Measurements from ENCODE around the gene KCNN4.
"Not testable (repeated sequence)": the region's sequence is repeated elsewhere in the genome, so short reads cannot be mapped to it uniquely, and the experiment has no call there.

The KCNN4 gene

GRCh38 chr19:43780706-43781525 is at the start of gene KCNN4:
TSS of gene KCNN4 (minus strand) at chr19:43780973. CDS start at chr19:43780861, 112 bp downstream.
- DNase-seq = peak; percentile 74

DNA sequence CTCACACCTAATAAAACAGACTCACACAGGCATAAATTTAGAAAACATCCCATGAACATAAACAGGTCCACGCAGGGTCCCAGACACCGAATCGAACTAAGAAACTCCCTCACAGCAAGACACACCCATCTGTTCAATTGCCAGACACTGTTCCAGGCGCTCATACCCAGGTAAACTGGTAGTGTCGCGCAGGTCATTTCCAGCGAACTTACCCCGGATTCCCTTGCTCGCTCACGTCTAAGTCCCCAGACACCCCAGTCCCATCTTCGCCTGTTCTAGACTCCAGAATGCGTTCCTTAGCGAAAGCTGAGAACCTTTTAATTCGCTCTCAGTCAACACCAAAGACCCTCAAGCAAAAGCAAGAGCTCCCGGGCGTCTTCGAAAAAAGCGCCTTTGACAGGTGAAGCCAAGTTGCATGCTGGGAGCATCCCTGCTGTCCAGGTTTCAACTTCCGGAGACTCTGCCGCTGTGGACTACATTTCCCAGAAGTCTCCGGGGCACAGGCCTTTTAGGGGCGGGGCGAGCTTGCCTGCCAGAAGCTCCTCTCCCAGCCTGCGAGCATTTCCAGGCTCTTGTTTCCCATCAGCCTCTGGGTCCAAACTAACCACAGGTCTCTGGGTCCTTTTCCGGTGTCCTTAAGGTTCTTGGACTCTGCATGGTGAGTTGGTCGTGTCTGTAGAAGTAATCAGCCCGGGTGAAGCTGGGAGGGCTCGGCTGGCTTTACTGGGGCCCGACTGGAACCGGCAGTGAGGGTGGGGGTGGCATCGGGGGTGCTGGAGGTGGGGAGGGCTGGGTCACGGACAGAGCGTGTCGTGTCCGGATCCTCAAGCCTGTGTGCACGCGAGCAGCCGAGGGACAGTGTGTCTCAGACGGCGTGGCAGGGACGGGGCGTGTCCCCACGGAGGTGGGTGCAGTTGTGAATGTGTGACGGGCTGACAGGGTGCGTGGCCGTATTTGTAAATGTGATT is 46.3 kb upstream of the KCNN4 start, which contains the start of gene ZNF283:
ZNF283 (plus strand) TSS at position 535 of the 968 bp plus-strand sequence. CDS start 6,184 bp downstream, outside the sequence.
- peak; percentile 88 for DNase-seq

- DNase-seq = not testable (repeated sequence)
These were observed 43.8 kb upstream of the KCNN4 start for GRCh38 chr19:43824572-43824971.

DNA sequence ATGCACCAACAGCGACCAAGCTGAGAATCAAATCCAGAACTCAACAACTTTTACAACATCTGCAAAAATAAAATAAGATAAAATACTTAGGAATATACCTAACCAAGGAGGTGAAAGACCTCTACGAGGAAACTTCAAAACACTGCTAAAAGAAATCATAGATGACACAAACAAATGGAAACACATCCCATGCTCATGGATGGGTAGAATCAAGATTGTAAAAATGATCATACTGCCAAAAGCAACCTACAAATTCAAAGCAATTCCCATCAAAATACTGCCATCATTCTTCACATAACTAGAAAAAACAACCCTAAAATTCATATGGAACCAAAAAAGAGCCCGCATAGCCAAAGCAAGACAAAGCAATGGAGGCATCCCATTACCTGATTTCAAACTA is 43.1 kb upstream of the KCNN4 start:
- not testable (repeated sequence) for DNase-seq

GRCh38 chr19:43820884-43821215 is 40.1 kb upstream of the KCNN4 start:
- no peak for DNase-seq

- peak; percentile 39 for DNase-seq
These were observed 39.5 kb upstream of the KCNN4 start for GRCh38 chr19:43820098-43820883.

DNA sequence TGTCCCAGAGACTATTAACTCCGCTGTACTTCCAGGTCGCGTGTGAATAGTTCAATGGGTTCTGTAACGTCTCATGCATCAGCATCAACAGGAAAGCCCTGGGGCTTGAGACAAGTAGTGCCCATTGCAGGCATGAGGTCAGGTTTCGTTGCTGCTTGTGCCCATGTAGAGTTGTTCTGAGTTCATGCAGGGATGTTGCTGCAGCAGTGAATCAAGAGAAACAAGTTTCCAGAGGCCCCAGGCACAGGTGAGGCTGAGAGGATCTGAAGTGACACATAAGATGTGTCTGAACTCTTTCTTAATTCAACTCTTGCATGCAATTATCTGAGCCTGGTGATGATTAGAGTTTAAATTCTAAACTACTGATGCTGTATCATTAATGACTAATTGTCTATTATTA is 37.7 kb upstream of the KCNN4 start:
- DNase-seq = no peak

DNA sequence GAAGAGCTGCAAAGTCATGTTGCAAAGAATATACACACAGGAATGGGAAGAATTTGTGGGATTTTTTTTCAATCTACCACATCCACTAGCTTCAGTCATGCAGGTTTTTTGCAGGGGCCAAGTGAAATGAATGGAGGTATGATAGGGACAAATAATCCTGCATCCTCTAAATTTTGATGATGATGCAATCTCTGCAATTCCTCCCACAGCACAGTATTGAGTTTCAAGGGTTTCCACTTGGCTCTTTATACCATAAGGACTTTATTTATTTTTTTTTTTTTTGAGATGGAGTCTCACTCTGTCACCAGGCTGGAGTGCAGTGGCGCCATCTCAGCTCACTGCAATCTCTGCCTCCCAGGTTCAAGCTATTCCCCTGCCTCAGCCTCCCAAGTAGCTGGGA is 36.7 kb upstream of the KCNN4 start:
- not testable (repeated sequence) for DNase-seq

DNA sequence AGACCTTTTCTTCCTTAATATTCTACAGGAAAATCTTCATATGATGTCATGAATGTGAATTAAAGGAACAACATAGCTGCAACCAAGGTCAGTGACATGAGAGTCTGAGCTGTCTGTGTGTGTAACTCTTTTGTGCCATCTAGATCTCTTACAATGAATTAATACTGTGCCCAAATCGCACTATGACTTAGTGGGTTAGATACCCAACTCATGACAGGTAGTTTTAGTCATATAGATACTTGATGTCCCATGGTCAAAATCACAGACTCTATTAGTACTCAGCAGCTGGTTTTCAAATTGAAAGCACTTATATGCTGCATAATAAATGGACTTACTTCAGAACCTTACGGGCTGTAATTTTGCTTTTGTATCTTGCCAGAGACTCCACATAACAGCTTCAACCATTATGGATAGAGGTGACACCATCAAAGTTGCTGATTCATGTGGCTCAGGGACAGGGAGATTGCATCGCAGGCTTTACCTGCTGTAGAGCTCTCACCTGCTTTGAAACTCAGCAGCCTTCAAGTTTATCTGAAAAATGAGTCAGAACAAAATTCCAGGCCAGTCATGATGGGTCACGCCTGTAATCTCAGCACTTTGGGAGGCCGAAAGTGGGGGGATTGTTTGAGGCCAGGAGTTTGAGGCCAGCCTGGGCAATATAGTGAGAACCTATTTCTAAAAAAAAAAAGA is 34.0 kb upstream of the KCNN4 start:
- DNase-seq = no peak

DNA sequence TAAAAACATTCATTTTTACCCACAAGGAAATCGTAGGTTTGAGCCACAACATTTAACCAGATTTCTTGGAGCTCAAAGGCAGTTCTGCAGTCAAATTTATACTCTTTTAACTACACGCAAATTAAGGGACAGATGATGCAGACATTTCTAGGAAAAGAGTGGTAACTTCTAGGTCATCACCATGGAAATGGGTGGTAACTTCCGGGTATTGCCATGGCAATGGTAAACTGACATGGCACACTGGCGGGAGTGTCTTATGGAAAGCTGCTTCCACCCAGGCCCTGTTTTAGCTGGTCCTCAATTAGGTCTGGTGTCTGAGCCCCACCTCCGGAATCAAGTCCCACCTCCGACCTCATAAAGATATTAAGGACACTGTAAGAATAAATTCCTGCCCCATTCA is 31.9 kb upstream of the KCNN4 start:
- no peak for DNase-seq

DNA sequence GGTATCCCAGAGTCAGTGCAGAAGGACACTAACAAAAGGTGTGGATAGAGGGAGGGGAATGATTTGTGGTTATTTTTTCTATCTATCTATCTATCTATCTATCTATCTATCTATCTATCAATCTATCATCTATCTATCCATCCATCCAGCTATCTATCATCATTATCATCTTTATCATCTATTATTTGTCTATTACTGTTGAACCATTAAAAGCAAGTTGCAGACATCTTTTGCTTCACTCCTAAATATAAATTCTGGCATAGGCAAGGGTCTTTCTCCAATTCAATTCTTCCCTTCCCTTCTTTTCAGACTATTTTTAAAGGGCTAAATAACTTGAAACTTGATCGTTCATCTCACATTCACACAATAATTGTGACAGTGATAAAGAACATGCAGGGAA is 31.5 kb upstream of the KCNN4 start:
- no peak for DNase-seq

DNA sequence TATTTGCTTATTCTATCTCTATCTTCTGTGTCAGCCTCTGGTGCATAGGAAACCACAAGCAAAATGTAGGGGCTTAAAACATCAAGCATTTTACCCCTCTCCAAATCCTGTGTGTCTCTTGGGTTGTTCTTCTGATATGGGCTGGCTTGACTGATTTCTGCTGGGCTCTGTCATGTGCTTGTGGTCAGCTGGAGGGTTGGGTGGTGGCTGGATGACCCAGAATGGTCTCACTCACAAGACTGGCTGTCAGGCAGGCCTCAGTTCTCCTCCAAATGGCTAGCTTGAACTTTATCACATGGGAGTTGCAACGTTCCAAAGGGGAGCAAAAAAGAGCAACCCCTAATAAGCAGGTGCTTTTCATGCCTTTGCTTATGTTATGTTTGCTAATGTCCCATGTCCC is 31.1 kb upstream of the KCNN4 start:
- no peak for DNase-seq

DNA sequence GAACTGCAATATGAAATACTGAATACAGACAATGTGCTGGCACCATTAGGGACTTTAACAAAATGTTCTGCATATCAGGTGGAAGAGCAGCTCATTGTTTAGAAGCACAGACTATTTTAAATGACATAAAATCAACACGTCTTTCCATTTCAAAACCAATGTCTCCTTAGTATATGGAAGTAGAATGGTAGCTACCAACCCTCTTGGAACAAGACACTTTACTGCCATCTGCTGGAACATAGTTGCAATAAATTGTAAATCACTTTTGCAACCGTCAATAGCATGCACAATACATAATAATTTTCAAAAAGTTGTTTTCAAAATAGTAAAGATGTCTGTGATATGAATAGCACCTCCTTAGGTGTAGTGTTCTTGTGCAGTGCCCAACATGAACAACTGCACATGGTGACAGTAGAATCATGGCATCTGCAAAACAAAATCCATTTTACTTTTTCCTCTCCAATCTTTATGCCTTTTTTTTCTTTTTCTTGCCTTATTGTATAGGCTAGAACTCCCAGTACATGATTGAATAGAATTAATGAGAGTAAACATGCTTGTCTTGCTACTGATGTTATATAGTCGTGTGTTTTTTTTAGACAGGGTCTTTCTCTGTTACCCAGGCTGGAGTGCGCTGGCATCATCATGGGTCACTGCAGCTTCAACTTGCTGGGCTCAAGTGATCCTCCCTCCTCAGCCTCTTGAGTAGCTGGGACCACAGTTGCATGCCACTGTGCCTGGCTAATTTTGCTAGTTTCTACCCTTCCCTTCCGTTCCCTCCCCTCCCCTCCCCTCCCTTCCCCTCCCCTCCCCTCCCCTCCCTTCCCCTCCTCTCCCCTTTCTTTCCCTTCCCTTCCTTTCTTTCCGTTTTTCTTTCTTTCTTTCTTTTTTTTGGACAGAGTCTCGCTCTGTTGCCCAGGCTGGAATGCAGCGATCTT is 29.3 kb upstream of the KCNN4 start:
- DNase-seq = no peak

GRCh38 chr19:43807651-43808050 is 26.9 kb upstream of the KCNN4 start:
- DNase-seq = no peak

DNA sequence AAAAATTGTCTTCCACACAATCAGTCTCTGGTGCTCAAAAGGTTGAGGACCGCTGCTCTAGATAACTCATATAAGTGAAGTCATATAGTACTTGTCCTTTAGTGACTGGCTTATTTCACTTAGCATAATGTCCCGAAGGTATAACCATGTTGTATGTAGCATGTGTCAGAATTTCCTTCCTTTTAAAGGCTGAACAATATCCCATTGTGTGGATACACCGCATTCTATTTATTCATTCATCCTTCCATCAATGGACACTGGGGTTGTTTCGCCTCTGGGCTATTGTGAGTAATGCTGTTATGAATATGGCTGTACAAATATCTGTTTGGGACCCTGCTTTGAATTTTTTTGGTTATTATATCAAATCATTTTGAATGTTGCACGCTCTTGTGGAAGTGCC is 26.1 kb upstream of the KCNN4 start:
- DNase-seq = no peak

- not testable (repeated sequence) for DNase-seq
These were observed 25.6 kb upstream of the KCNN4 start for GRCh38 chr19:43806401-43806800.

- DNase-seq = no peak
These were observed 23.7 kb upstream of the KCNN4 start for GRCh38 chr19:43804432-43804831.

- DNase-seq = no peak
These were observed 21.6 kb upstream of the KCNN4 start, which contains the start of gene LYPD5 for GRCh38 chr19:43802216-43802951. TSS of gene LYPD5 (minus strand) at chr19:43802447. CDS start at chr19:43802380, 67 bp downstream.

DNA sequence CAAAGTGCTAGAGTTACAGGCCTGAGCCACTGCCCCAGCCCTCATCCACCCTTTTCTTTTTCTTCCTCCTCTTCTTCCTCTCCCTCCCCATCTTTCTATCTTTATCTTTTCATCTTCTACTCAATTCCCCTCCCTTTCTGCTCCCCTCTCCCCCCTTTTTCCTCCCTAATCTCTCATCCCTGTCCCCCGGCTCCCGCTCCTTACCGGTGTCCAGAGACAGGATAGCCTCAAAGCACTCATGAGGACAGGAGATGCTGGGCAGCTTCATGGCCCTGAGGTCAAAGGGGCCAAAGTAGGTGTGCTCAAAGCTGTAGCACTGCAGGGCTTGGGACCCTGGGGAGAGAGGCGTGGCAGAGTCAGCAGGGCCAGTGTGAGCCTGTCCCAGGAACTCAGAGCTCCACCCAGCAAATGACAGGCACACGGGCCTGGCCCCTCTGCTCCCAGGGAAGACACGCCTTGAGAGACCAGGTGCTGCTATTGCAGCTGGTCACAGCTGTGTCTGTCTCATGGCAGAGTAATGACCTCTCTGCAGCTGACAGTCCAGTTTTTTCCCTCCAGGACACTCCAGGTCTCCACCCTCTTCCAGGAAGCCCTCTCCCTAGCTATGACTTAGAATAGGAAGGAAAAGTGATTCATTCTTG is 18.8 kb upstream of the KCNN4 start:
- no peak for DNase-seq

Data from CD4-positive, alpha-beta T cell treated with Interleukin-6 for 4 hours (primary cell).